ENCODE results near the gene DMRTA1. TPM values are rescaled to one million over a fixed set of nuclear protein-coding genes. Genes with fewer than 3 reads are reported as not detected.
"Not testable (repeated sequence)": the region's sequence is repeated elsewhere in the genome, so short reads cannot be mapped to it uniquely, and the experiment has no call there.

Gene DMRTA1
- total and polyA plus RNA-seq, 2 of the 13 experiments (the other 11 are each of a cell fraction or from before 2014, with no cell fraction given) = 0.13 to 0.16 TPM

GRCh38 chr9:22483528-22484070 is 37.0 kb downstream of the DMRTA1 start (continued):
- TF ChIP-seq ATF5 (CRISPR knock-in tag; IDR thresholded peaks at IDR 0.05; ENCODE audit: low read depth) = no peak

- POLR2A ChIA-PET; H3K4me1 ChIP-seq (ENCODE audit: insufficient read depth, low read length); ATAC-seq; intact Hi-C loops (cut with micrococcal nuclease; ENCODE audit: unreplicated experiment); H4K20me1 ChIP-seq (ENCODE audit: insufficient read depth, low read length); H3K36me3 ChIP-seq (replicated peaks in 1 of 2; ENCODE audit: control insufficient read depth in 1 of 2, insufficient read depth in 2 of 2, low read length in 2 of 2); DNase-seq (ENCODE audit: low spot score); H3K9ac ChIP-seq (ENCODE audit: insufficient read depth, low read depth, low read length); H2AFZ ChIP-seq (ENCODE audit: low read length); H3K79me2 ChIP-seq (ENCODE audit: insufficient read depth, low read length); FAIRE-seq; H3K27ac ChIP-seq (ENCODE audit: extremely low read length, insufficient read depth, low read length); in situ Hi-C loops (cut with HindIII; ENCODE audit: extremely low pct_ligation_motif_present, low pct_unique_long_range_greater_than_20kb); H3K4me2 ChIP-seq (ENCODE audit: low read depth, low read length); CTCF ChIA-PET (ENCODE audit: low intra/inter-chr PET ratio, low total read pairs); BruUV-seq (replicated peaks); H3K9me3 ChIP-seq (ENCODE audit: low read length); H3K27me3 ChIP-seq (ENCODE audit: control insufficient read depth in 1 of 2, insufficient read depth in 2 of 2, low read length in 2 of 2); H3K4me3 ChIP-seq (replicated peaks in 1 of 3; ENCODE audit: insufficient read depth in 1 of 3, low read depth in 2 of 3, low read length in 3 of 3): not testable (repeated sequence)
- WGBS (ENCODE audit: low lambda C conversion rate) = no CpG with 5 or more reads among the region's 4 CpGs
These were observed 49.6 kb downstream of the DMRTA1 start for GRCh38 chr9:22496197-22496596.

All from HepG2 (cell line).